AG09319 (cell line): ENCODE results near the gene TRERF1.

Source experiments
- DNase-seq: peaks from one replicate; pipeline ENCODE4 v3.0.0-alpha.2; 2010; ENCODE audit warnings: low read depth; ENCODE audit errors: extremely low read depth
- TF ChIP-seq, protein P1 (sequence below): IDR thresholded peaks from 2 replicates; pipeline ENCODE4 v1.5.1; 2011; ENCODE audit warnings: low read depth, mild to moderate bottlenecking, inconsistent platforms, low read length, moderate library complexity

TRERF1 gene, protein sequence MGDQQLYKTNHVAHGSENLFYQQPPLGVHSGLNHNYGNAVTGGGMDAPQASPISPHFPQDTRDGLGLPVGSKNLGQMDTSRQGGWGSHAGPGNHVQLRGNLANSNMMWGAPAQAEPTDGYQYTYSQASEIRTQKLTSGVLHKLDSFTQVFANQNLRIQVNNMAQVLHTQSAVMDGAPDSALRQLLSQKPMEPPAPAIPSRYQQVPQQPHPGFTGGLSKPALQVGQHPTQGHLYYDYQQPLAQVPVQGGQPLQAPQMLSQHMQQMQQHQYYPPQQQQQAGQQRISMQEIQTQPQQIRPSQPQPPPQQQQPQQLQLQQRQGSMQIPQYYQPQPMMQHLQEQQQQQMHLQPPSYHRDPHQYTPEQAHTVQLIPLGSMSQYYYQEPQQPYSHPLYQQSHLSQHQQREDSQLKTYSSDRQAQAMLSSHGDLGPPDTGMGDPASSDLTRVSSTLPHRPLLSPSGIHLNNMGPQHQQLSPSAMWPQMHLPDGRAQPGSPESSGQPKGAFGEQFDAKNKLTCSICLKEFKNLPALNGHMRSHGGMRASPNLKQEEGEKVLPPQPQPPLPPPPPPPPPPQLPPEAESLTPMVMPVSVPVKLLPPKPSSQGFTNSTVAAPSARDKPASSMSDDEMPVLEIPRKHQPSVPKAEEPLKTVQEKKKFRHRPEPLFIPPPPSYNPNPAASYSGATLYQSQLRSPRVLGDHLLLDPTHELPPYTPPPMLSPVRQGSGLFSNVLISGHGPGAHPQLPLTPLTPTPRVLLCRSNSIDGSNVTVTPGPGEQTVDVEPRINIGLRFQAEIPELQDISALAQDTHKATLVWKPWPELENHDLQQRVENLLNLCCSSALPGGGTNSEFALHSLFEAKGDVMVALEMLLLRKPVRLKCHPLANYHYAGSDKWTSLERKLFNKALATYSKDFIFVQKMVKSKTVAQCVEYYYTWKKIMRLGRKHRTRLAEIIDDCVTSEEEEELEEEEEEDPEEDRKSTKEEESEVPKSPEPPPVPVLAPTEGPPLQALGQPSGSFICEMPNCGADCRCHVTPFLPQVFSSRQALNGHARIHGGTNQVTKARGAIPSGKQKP (N-terminal part only)

DNA sequence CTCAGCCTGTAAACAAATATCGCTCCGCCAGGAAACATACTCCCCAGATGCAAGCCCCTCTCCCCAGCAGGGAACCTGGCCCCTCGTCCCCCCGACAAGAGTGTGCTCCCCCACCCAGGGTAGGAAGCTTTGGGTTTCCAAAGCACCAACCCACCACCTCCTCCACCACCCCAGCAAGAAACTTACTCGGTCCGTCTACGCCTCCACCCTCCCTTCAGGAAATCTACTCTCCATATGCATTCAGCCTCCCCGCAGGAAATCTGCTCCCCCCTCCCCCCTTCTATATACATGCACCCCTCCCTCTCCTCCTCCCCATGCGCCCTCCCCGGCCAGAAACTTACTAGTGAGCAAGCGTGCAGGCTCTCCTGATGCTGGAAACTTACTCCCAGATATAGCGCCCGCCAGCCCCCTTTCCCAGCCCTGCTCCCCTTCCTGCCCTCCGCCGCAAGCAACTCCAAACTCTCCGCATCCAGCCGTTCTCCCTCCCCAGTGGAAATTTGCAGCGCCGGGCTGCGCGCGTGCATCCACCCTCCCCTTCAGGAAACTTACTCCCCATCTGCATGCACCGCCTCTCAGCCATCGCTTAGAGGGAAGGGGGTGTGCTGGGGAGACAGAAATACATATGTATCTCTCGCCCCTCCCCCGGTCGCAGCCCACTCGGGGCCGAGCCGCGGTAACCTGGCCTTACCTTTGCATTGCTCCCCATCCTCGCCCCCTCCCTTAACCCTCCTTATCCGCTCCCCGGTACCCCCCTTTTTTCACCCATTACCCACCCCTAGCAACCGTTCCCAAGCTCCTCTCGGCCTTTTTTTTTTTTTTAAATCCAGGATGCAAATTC lies at the start of gene TRERF1:
TRERF1 (minus strand) TSS at position 594 of the 838 bp plus-strand sequence. CDS start 182,336 bp downstream, outside the sequence.
- no peak for DNase-seq
- TF ChIP-seq, protein P1, sequence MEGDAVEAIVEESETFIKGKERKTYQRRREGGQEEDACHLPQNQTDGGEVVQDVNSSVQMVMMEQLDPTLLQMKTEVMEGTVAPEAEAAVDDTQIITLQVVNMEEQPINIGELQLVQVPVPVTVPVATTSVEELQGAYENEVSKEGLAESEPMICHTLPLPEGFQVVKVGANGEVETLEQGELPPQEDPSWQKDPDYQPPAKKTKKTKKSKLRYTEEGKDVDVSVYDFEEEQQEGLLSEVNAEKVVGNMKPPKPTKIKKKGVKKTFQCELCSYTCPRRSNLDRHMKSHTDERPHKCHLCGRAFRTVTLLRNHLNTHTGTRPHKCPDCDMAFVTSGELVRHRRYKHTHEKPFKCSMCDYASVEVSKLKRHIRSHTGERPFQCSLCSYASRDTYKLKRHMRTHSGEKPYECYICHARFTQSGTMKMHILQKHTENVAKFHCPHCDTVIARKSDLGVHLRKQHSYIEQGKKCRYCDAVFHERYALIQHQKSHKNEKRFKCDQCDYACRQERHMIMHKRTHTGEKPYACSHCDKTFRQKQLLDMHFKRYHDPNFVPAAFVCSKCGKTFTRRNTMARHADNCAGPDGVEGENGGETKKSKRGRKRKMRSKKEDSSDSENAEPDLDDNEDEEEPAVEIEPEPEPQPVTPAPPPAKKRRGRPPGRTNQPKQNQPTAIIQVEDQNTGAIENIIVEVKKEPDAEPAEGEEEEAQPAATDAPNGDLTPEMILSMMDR: no peak

DNA sequence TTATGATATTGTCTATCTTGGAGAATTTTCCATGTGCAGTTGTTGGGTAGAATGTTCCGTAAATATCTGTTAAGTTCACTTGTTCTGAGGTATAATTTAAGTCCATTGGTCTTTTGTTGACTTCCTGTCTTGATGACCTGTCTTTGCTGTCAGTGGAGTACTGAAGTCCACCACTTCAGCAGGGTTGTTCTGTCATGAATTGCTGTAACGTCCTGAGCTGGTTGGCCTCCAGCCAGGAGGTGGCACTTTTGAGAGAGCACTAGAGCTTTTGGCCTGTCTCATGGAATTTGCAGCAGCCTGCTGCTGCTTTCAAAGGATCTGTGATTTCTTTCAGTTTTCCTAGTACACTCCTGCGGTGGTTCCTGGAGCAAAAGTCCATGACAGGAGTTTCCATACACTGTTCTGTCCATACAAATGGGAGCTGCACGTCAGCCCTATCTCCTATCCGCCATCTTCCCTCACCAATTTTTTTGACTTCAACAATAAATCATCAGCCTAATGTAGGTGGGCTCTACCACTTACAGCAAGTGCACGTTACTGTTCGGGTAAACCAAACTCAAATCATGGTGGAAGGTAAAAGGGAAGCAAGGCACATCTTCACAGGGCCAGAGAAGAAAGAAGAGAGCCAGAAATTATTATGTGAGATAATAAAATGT lies 46.9 kb upstream of the TRERF1 start:
- DNase-seq: no peak
- TF ChIP-seq, protein P1: no peak

DNA sequence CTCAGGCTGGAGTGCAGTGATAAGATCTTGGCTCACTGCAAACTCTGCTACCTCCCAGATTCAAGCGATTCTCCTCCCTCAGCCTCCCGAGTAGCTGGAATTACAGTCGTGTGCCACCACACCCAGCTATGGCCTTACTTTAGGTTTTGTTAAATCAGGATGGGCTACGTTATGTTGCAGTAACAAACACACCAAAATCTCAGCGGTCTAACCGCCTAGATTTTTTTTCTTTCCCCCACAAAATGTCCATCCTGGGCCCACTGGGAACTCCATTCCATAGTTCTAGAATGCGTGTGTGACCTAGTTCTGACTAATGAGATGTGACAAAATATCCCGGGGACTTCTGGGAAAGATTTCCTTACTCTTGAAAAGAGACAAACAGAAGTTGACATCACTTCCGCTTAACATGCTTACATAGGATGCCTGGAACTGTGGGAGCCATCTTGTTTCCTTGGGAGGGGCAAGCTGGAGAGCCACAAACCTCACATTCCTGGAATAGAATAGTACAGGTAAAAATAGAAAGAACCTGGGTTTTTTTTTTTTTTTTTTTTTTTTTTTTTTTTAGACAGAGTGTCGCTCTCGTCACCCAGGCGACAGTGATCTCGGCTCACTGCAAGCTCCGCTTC lies 42.3 kb upstream of the TRERF1 start:
- TF ChIP-seq, protein P1: no peak
- no peak for DNase-seq

DNA sequence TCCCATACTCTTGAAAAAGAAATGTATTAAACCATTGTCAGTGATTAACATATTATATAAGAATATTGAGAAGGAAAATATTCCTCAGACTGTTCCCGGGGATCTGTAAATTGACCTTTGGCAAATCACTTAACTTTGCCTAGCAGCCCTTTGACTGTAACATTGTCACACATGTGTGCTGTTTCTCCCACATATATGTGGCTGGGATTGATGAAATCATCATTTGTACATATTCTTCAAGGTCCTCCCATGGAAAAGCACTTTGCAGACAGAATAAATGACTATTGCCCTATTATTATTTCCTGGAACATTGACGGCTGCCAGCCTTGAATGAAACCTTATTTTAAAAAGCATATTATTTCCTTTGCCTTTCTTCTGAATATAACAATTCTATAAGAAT lies 36.4 kb upstream of the TRERF1 start:
- TF ChIP-seq, protein P1: no peak
- DNase-seq: no peak

DNA sequence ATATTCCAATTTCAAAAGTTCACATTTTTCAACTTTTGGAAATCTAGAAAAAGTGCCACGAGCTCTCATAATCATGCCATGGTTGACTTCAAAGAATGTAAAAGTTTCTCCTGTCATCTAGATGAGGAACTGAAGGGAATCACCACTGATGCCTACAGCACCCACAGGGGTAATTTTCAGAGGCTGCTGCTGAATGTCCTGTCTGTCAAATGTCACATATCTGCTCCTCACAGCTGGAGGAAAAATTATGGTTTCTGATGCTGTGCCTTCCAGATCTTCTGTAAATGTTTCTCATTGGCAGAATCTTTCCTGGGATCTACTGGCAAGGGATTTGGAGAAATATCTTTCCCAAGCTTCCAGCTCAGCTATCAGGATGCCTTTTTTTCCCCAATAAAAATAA lies 32.5 kb upstream of the TRERF1 start:
- DNase-seq: no peak
- TF ChIP-seq, protein P1: no peak

DNA sequence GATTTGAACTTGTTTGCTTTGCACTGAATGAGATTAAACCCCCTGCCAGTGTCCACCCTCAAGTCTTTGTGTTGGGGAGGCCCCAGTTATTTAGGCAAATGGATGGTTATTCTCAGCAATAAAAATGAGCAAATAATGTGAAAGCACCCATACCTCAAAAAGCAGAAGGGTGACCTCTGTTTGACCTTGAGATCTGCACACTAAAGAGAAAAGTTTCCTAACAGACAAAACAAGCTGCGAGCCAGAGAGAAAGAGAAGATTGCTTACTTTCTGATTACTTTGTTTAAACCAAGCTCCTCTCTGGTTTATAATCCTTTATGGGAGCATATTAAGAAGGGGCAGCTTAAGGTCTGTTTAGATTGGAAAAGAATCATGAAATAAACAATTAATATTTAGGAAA lies 30.4 kb upstream of the TRERF1 start:
- no peak for DNase-seq

More for the DNA sequence above, 30.4 kb upstream of the TRERF1 start:
- TF ChIP-seq, protein P1: no peak
